Measurements from ENCODE around the gene OR8B8.

GRCh38 chr11:124442847-124443246 lies 2.6 kb downstream of the OR8B8 start:
- TF ChIP-seq, protein P1, sequence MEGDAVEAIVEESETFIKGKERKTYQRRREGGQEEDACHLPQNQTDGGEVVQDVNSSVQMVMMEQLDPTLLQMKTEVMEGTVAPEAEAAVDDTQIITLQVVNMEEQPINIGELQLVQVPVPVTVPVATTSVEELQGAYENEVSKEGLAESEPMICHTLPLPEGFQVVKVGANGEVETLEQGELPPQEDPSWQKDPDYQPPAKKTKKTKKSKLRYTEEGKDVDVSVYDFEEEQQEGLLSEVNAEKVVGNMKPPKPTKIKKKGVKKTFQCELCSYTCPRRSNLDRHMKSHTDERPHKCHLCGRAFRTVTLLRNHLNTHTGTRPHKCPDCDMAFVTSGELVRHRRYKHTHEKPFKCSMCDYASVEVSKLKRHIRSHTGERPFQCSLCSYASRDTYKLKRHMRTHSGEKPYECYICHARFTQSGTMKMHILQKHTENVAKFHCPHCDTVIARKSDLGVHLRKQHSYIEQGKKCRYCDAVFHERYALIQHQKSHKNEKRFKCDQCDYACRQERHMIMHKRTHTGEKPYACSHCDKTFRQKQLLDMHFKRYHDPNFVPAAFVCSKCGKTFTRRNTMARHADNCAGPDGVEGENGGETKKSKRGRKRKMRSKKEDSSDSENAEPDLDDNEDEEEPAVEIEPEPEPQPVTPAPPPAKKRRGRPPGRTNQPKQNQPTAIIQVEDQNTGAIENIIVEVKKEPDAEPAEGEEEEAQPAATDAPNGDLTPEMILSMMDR (IDR thresholded peaks at IDR 0.05) = no peak
- TF ChIP-seq POLR2A (IDR thresholded peaks at IDR 0.05) = no peak

All from body of pancreas (tissue), 4 donors.